AG04449 (cell line): ENCODE data around the gene CEND1.
A peak's percentile ranks its signal among the peaks of the same experiment; 100 is the strongest.

Experiments
- CTCF ChIA-PET: fragments of 350-600 bp; formaldehyde crosslinking; extraction: SDS; loops from one replicate; lab custom pipeline; 2021; ENCODE audit warnings: antibody characterized with exemption; lab: Yijun Ruan, JAX
- POLR2A ChIA-PET: fragments of 400-600, 350-600 bp; formaldehyde crosslinking; extraction: SDS; loops from one replicate; lab custom pipeline; 2020; ENCODE audit warnings: antibody characterized with exemption, inconsistent platforms; lab: Yijun Ruan, JAX
- DNase-seq: peaks from one replicate; pipeline ENCODE4 v3.0.0-alpha.2; 2010; ENCODE audit warnings: low read depth, low spot score
- H3K4me3 ChIP-seq: 2 replicates; pipeline ENCODE4 v1.5.1; 2011; ENCODE audit warnings: low read depth, mild to moderate bottlenecking, control low read depth, low read length
- TF ChIP-seq, protein P1 (sequence below): IDR thresholded peaks from one replicate; pipeline ENCODE4 v1.5.1; 2011; ENCODE audit warnings: mild to moderate bottlenecking, moderate library complexity, low read length, control low read depth, inconsistent platforms; ENCODE audit not compliant: insufficient read depth; ENCODE audit errors: missing control alignments

Gene CEND1

DNA sequence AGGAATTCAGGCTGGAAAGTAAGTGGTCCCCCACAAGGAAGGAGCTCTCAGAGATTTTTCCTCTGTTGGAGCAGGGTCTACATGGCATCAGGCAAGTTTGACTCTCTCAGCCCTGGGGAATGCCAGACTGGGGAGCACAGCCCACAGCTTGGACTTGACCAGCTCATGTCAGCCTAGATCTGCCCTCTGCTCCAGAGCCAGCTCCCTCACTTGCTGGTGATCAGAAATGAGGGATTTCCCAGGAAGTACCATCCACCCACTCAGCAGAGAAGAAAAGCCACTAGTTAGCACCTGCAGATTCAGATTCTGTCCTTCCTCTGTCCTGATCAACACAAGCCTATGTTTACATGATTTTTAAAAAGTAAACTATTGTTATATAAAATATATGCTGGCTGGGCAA lies 29.7 kb downstream of the CEND1 start:
- TF ChIP-seq, protein P1, sequence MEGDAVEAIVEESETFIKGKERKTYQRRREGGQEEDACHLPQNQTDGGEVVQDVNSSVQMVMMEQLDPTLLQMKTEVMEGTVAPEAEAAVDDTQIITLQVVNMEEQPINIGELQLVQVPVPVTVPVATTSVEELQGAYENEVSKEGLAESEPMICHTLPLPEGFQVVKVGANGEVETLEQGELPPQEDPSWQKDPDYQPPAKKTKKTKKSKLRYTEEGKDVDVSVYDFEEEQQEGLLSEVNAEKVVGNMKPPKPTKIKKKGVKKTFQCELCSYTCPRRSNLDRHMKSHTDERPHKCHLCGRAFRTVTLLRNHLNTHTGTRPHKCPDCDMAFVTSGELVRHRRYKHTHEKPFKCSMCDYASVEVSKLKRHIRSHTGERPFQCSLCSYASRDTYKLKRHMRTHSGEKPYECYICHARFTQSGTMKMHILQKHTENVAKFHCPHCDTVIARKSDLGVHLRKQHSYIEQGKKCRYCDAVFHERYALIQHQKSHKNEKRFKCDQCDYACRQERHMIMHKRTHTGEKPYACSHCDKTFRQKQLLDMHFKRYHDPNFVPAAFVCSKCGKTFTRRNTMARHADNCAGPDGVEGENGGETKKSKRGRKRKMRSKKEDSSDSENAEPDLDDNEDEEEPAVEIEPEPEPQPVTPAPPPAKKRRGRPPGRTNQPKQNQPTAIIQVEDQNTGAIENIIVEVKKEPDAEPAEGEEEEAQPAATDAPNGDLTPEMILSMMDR = no peak
- ChIA-PET POLR2A (interaction anchor here (0.8 kb wide), 1 partner anchor 64 kb away, joined by 3 read pairs; no protein-coding TSS in a partner anchor), CTCF (interaction anchor here (1.7 kb wide), 1 partner anchor 206 kb away, joined by 4 read pairs; no protein-coding TSS in a partner anchor)
- DNase-seq = no peak
- no peak overlapping the region for H3K4me3 ChIP-seq

DNA sequence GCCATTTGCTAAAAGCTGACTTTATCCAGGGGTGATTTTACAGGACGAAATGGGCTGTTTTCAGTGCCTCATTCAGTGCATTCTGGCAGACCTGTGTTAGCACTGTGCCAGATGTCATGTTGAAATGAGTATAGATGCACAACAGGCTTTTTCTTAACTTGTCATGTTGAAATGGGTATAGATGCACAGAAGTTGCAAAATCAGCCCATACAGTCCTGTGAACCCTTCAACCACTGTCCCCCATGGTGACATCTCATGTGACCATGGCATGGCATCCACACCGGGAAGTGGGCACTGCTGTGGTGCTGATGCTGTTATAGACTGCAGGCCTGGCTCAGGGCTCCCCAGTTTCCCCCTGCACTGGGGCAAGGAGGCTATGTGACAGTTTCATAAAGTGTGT lies 40.2 kb downstream of the CEND1 start:
- TF ChIP-seq, protein P1 = no peak
- DNase-seq = no peak
- ChIA-PET POLR2A (no interaction called here), CTCF (interaction anchor here (1.2 to 4.9 kb wide), 4 partner anchors 22 to 231 kb away, joined by 3 to 32 read pairs (median 6); partner anchors contain the start of gene GATD1)
- H3K4me3 ChIP-seq = no peak overlapping the region; the same call in 1 of the 2 replicates

DNA sequence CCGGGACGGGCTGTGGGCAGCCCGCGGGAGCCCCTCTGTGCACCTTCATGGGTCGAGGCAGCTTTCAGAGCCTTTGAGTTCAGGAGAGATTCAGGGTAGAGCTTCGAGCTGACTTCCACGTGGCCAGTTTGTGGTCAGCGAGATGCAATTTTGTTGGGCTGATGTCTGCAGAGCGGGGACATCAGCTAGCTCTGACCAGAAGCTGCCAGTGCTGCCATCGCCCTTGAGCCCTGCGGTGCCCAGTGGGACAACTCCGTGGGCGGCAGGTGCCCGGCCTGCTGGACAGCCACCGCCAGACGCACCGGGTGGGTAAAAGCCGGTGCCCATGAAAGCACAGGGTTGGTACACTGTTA lies 41.9 kb downstream of the CEND1 start:
- DNase-seq = no peak
- TF ChIP-seq, protein P1 = no peak
- H3K4me3 ChIP-seq = peak overlapping the region; percentile 78
- CTCF ChIA-PET = interaction anchor here (1.1 to 4.9 kb wide), 10 partner anchors 10 to 193 kb away, joined by 3 to 32 read pairs (median 4); partner anchors contain the start of gene EPS8L2
- POLR2A ChIA-PET = interaction anchor here (0.7 to 1.4 kb wide), 4 partner anchors 13 to 52 kb away, joined by 3 read pairs; partner anchors contain the start of gene TMEM80

DNA sequence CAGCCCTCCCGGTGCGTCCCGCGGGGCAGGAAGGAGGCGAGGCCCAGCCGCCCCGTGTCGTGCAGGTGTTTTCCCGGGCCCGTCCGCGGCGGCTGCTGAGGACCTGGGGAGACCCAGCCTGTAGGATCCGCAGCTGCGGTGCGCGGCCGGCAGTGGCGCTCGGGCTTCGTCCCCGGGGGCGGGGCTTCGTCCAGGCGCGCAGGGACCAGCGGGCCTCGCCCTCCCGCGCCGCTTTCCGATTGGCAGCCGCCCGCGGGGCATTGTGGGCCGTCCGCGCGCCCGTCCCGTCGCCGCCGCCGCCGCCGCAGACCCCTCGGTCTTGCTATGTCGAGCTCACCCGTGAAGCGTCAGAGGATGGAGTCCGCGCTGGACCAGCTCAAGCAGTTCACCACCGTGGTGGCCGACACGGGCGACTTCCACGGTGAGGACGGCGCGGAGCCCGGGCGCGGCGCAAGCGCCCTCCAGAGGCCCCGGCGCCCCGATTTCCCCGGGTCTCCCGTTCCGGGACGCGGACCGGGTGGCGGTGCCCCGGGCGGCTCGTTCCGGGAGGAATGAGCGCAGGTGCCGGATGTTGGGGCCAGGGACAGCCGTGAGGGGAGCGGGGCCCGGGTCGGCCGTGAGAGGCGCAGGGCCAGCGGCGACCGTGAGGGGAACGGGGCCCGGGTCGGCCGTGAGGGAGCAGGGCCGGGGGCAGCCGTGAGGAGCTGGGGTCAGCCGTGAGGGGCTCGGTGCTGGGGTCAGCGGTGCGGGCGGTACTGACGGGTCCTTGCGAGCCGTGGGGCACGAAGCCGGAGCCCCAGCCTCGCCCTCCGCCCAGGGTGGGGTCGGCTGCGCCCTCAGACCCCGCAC lies 42.5 kb downstream of the CEND1 start, which contains the start of gene TALDO1:
Gene TALDO1, plus strand, starts transcription at position 307 of the 849 bp plus-strand sequence. Its CDS starts 18 bp downstream, at position 325.
- TF ChIP-seq, protein P1 = peak; percentile 34
- CTCF ChIA-PET = interaction anchor here (1.1 to 4.9 kb wide), 10 partner anchors 11 to 192 kb away, joined by 3 to 32 read pairs (median 4); partner anchors contain the start of gene EPS8L2
- H3K4me3 ChIP-seq = peak within 1 kb of the TSS; percentile 78
- POLR2A ChIA-PET = interaction anchor here (1.0 to 1.4 kb wide), 5 partner anchors 14 to 52 kb away, joined by 3 read pairs; partner anchors contain the start of gene TMEM80
- no peak for DNase-seq

DNA sequence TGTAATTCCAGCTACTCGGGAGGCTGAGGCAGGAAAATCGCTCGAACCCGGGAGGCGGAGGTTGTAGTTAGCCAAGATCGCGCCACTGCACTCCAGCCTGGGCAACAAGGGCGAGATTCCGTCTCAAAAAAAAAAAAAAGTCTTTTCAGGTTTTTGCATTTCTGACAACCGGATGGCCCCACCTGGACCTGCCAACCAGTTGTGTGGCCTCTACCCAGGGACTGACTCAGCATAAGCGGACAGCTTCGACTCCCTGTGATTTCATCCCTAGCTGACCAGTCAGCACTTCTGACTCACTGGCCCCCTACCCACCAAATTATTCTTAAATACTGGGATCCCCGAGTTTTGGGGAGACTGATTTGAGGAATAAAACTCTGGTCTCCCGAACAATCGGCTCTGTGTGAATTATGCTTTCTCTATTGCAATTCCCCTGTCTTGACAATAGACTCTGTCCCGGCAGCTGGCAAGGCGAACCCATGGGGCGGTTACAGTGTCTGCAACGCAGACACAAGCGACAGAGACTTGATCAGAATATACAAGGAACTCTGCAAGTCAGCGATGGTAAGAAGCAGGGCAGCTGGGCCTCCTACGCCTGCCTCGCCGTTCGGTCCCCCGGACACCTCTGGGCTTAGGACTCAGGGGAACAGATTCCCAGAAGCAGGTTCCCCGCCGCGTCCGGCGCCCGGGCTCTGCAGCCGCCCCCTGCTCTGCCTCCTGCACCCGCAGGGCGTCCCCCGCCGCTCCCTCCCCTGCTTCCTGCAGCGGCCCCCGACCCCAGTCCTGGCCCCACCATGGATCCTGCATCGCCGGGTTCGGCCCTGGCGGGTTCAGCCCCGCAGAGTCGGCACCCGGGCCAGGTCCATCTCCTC lies 43.4 kb downstream of the CEND1 start:
- ChIA-PET POLR2A (interaction anchor here (0.7 to 1.2 kb wide), 4 partner anchors 9 to 49 kb away, joined by 3 read pairs; no protein-coding TSS in a partner anchor), CTCF (interaction anchor here (1.4 to 4.9 kb wide), 4 partner anchors 12 to 68 kb away, joined by 3 to 32 read pairs (median 12); no protein-coding TSS in a partner anchor)
- peak overlapping the region; percentile 78 for H3K4me3 ChIP-seq
- TF ChIP-seq, protein P1 = no peak
- no peak for DNase-seq
